ENCODE data around the gene MTHFSD. TPM values are rescaled to one million over a fixed set of nuclear protein-coding genes. Genes with fewer than 3 reads are reported as not detected.

MTHFSD gene
- total and polyA plus RNA-seq, 2 donors (not counting 3 experiments of a cell fraction or from before 2014, with no cell fraction given) = 16.7 to 21.1 TPM

- H3K9me1 ChIP-seq (replicated peaks; ENCODE audit: control insufficient read depth, extremely low read depth, insufficient read depth, low read length) = no peaks in the 10 kb centered on the region
- dilution Hi-C loops (cut with MboI; ENCODE audit: extremely low pct_ligation_motif_present, low sequenced_read_pairs) = no loop called here
- H4K20me1 ChIP-seq (replicated peaks; ENCODE audit: control insufficient read depth, extremely low read depth, insufficient read depth, low read length) = no peaks in the 10 kb centered on the region
- H3K36me3 ChIP-seq (ENCODE audit: control insufficient read depth in 2 of 2, extremely low read depth in 1 of 2, insufficient read depth in 2 of 2, low read length in 2 of 2) = peaks cover 2 to 12% of the 10 kb centered on the region in 2 experiments
- H3K79me2 ChIP-seq (ENCODE audit: control insufficient read depth, insufficient read depth, low read length) = no peaks in the 10 kb centered on the region
- no peak overlapping the region for H3K4me2 ChIP-seq (ENCODE audit: insufficient read depth, low read length)
- ChIA-PET CTCF (no interaction called here), POLR2A (no interaction called here)
- no peak overlapping the region for H2AFZ ChIP-seq (ENCODE audit: low read depth, low read length)
- no peak overlapping the region for H3K27ac ChIP-seq (ENCODE audit: insufficient read depth, low read depth, low read length)
- DNase-seq (ENCODE audit: low read depth, low spot score) (no peak), FAIRE-seq (no peak)
- no peaks in the 10 kb centered on the region for H3K9me3 ChIP-seq (replicated peaks; ENCODE audit: control insufficient read depth, insufficient read depth, low read length)
- H3K9ac ChIP-seq (replicated peaks; ENCODE audit: extremely low read depth, insufficient read depth, low read length) = no peak overlapping the region
- H3K4me3 ChIP-seq (replicated peaks in 1 of 3; ENCODE audit: insufficient read depth in 1 of 3, low read depth in 1 of 3, low read length in 3 of 3) = no peak overlapping the region
- BruUV-seq (replicated peaks) = no TSS peak
- TF ChIP-seq POLR2AphosphoS5 (IDR thresholded peaks at IDR 0.05; ENCODE audit: insufficient read depth, low read depth, low read length) = no peak
- H3K27me3 ChIP-seq (ENCODE audit: control insufficient read depth in 2 of 2, insufficient read depth in 2 of 2, low read length in 2 of 2) = no peaks in the 10 kb centered on the region
- intact Hi-C loops (cut with micrococcal nuclease) = no loop called here
- H3K4me1 ChIP-seq (ENCODE audit: control insufficient read depth, extremely low read depth, insufficient read depth, low read length) = no peaks in the 10 kb centered on the region
Observed at GRCh38 chr16:86547286-86547685, 7.7 kb downstream of the MTHFSD start.

GRCh38 chr16:86546638-86547013, 8.4 kb downstream of the MTHFSD start:
- FAIRE-seq = no peak
- POLR2A ChIA-PET = no interaction called here
- peaks cover 2 to 19% of the 10 kb centered on the region in 2 experiments for H3K36me3 ChIP-seq (ENCODE audit: control insufficient read depth in 2 of 2, extremely low read depth in 1 of 2, insufficient read depth in 2 of 2, low read length in 2 of 2)

More at GRCh38 chr16:86546638-86547013, 8.4 kb downstream of the MTHFSD start:
- no peak overlapping the region for H3K27ac ChIP-seq (ENCODE audit: insufficient read depth, low read depth, low read length)
- CTCF ChIA-PET = no interaction called here
- H3K9ac ChIP-seq (replicated peaks; ENCODE audit: extremely low read depth, insufficient read depth, low read length) = no peak overlapping the region
- H3K4me3 ChIP-seq (replicated peaks in 1 of 3; ENCODE audit: insufficient read depth in 1 of 3, low read depth in 1 of 3, low read length in 3 of 3) = no peak overlapping the region
- intact Hi-C loops (cut with micrococcal nuclease) (no loop called here), dilution Hi-C loops (cut with MboI; ENCODE audit: extremely low pct_ligation_motif_present, low sequenced_read_pairs) (no loop called here)
- no peak overlapping the region for H2AFZ ChIP-seq (ENCODE audit: low read depth, low read length)
- TF ChIP-seq JUN (IDR thresholded peaks at IDR 0.05; ENCODE audit: borderline replicate concordance, insufficient read depth, insufficient read length, low read depth) (no peak), MYC (IDR thresholded peaks at IDR 0.05; ENCODE audit: low read depth, low read length) (no peak), POLR2AphosphoS5 (IDR thresholded peaks at IDR 0.05; ENCODE audit: insufficient read depth, low read depth, low read length) (no peak), MAX (IDR thresholded peaks at IDR 0.05; ENCODE audit: insufficient read depth, insufficient read length) (no peak), POLR2A (IDR thresholded peaks at IDR 0.05; ENCODE audit: low read depth, low read length) (no peak), CTCF (IDR thresholded peaks at IDR 0.05; ENCODE audit: extremely low read depth in 1 of 2, insufficient read depth in 1 of 2, low read depth in 1 of 2, low read length in 2 of 2) (no peak), FOS (IDR thresholded peaks at IDR 0.05; ENCODE audit: borderline replicate concordance, insufficient read depth, low read length) (no peak), EZH2 (IDR thresholded peaks at IDR 0.05; ENCODE audit: borderline replicate concordance, low read depth, low read length, severe bottlenecking) (no peak), GATA2 (IDR thresholded peaks at IDR 0.05; ENCODE audit: insufficient read depth, insufficient read length, low read depth, low read length) (no peak)
- no peaks in the 10 kb centered on the region for H3K4me1 ChIP-seq (ENCODE audit: control insufficient read depth, extremely low read depth, insufficient read depth, low read length)
- H3K9me1 ChIP-seq (replicated peaks; ENCODE audit: control insufficient read depth, extremely low read depth, insufficient read depth, low read length) = no peaks in the 10 kb centered on the region
- H4K20me1 ChIP-seq (replicated peaks; ENCODE audit: control insufficient read depth, extremely low read depth, insufficient read depth, low read length) = no peaks in the 10 kb centered on the region
- no peaks in the 10 kb centered on the region for H3K79me2 ChIP-seq (ENCODE audit: control insufficient read depth, insufficient read depth, low read length)
- H3K4me2 ChIP-seq (ENCODE audit: insufficient read depth, low read length) = no peak overlapping the region
- H3K9me3 ChIP-seq (replicated peaks; ENCODE audit: control insufficient read depth, insufficient read depth, low read length) = no peaks in the 10 kb centered on the region
- no TSS peak for BruUV-seq (replicated peaks)
- DNase-seq (ENCODE audit: low read depth, low spot score) = no peak
- H3K27me3 ChIP-seq (ENCODE audit: control insufficient read depth in 2 of 2, insufficient read depth in 2 of 2, low read length in 2 of 2) = no peaks in the 10 kb centered on the region
